DOHH2 (cell line): Measurements from ENCODE around the gene SYTL2.
"Not testable (repeated sequence)": the region's sequence is repeated elsewhere in the genome, so short reads cannot be mapped to it uniquely, and the experiment has no call there.

Experiments used
- H3F3A ChIP-seq: fragments of 200-600 bp; sonication (generic), shearing (Covaris generic); 2 replicates; pipeline ENCODE4 v1.6.0; 2016; ENCODE audit warnings: antibody characterized with exemption, mild to moderate bottlenecking; ENCODE audit not compliant: control insufficient read depth, insufficient read depth
- H3K27ac ChIP-seq: fragments of 200-600 bp; sonication (generic); 2 replicates; pipeline ENCODE4 v1.5.1; 2014; ENCODE audit warnings: low read depth, mild to moderate bottlenecking, low read length, moderate library complexity
- H3K27me3 ChIP-seq: fragments of 200-600 bp; sonication (generic); 2 replicates; pipeline ENCODE4 v1.6.1; 2014; ENCODE audit warnings: mild to moderate bottlenecking, low read length, mixed read lengths; ENCODE audit not compliant: control insufficient read depth
- H3K36me3 ChIP-seq: fragments of 200-600 bp; sonication (generic); 2 replicates; pipeline ENCODE4 v1.6.1; 2014; ENCODE audit warnings: mild to moderate bottlenecking, low read length, moderate library complexity, mixed read lengths; ENCODE audit not compliant: control insufficient read depth
- H3K4me1 ChIP-seq: fragments of 200-600 bp; sonication (generic); 2 replicates; pipeline ENCODE4 v1.6.1; 2014; ENCODE audit warnings: mild to moderate bottlenecking, low read length, mixed read lengths; ENCODE audit not compliant: control insufficient read depth
- H3K4me2 ChIP-seq: fragments of 200-600 bp; sonication (generic); 2 replicates; pipeline ENCODE4 v1.6.0; 2014; ENCODE audit warnings: mild to moderate bottlenecking, low read length, moderate library complexity
- H3K4me3 ChIP-seq: fragments of 200-600 bp; sonication (generic); 2 replicates; pipeline ENCODE4 v1.5.1; 2014; ENCODE audit warnings: mild to moderate bottlenecking, low read length, mixed read lengths
- H3K79me2 ChIP-seq: fragments of 200-600 bp; sonication (generic); 2 replicates; pipeline ENCODE4 v1.6.1; 2014; ENCODE audit warnings: mild to moderate bottlenecking, low read length, mixed read lengths; ENCODE audit not compliant: control insufficient read depth
- H3K9me2 ChIP-seq: fragments of 200-600 bp; sonication (generic); replicated peaks from 2 replicates; pipeline ENCODE4 v1.6.1; 2014; ENCODE audit warnings: mild to moderate bottlenecking, low read length, mixed read lengths; ENCODE audit not compliant: control insufficient read depth
- H3K9me3 ChIP-seq: fragments of 200-600 bp; sonication (generic); 2 replicates; pipeline ENCODE4 v1.6.1; 2014; ENCODE audit warnings: antibody characterized with exemption, low read length, mixed read lengths; ENCODE audit not compliant: control insufficient read depth, insufficient read depth
- H4K20me1 ChIP-seq: fragments of 200-600 bp; sonication (generic); 2 replicates; pipeline ENCODE4 v1.6.0; 2014; ENCODE audit warnings: low read depth, mild to moderate bottlenecking, antibody characterized with exemption, low read length, moderate library complexity; ENCODE audit not compliant: control insufficient read depth, insufficient read depth
- CTCF ChIP-seq: fragments of 200-600 bp; sonication (generic); IDR thresholded peaks from one replicate; pipeline ENCODE4 v1.5.1; 2014; ENCODE audit warnings: antibody characterized with exemption, mild to moderate bottlenecking, low read depth, low read length; ENCODE audit not compliant: poor library complexity, severe bottlenecking
- EZH2phosphoT487 ChIP-seq: fragments of 200-600 bp; sonication (generic); IDR thresholded peaks from 2 replicates; pipeline ENCODE4 v1.6.1; 2017; ENCODE audit warnings: borderline replicate concordance, mild to moderate bottlenecking, antibody characterized with exemption, low read length, moderate library complexity, mixed read lengths

SYTL2 gene

GRCh38 chr11:85784480-85785265, 26.3 kb downstream of the SYTL2 start:
- no peak for TF ChIP-seq CTCF
- no peak for TF ChIP-seq EZH2phosphoT487
- Histone ChIP-seq H3K36me3 (no peaks in the 10 kb centered on the region), H3K4me3 (no peak overlapping the region), H3K4me1 (no peaks in the 10 kb centered on the region), H4K20me1 (no peaks in the 10 kb centered on the region), H3K27me3 (0 out of 2 replicates have a peak, but pooled peaks cover 3% of the 10 kb centered on the region), H3K79me2 (no peaks in the 10 kb centered on the region), H3K9me2 (no peaks in the 10 kb centered on the region), H3F3A (no peaks in the 10 kb centered on the region), H3K27ac (no peak overlapping the region), H3K4me2 (no peak overlapping the region), H3K9me3 (no peaks in the 10 kb centered on the region)

- TF ChIP-seq EZH2phosphoT487, result no peak
- no peak for TF ChIP-seq CTCF
- Histone ChIP-seq H3K4me3 (no peak overlapping the region), H3F3A (no peaks in the 10 kb centered on the region), H3K4me1 (no peaks in the 10 kb centered on the region), H3K27me3 (0 out of 2 replicates have a peak, but pooled peaks cover 3% of the 10 kb centered on the region), H3K4me2 (no peak overlapping the region), H3K36me3 (no peaks in the 10 kb centered on the region), H3K9me2 (no peaks in the 10 kb centered on the region), H3K9me3 (no peaks in the 10 kb centered on the region), H3K79me2 (no peaks in the 10 kb centered on the region), H3K27ac (no peak overlapping the region), H4K20me1 (no peaks in the 10 kb centered on the region)
Measured at GRCh38 chr11:85783758-85784157, 27.2 kb downstream of the SYTL2 start.

GRCh38 chr11:85780780-85781517, 30.0 kb downstream of the SYTL2 start:
- not testable (repeated sequence) for H3K4me2 ChIP-seq, H3K27ac ChIP-seq, H3K4me1 ChIP-seq, H4K20me1 ChIP-seq, H3K9me3 ChIP-seq, H3F3A ChIP-seq, H3K79me2 ChIP-seq, H3K9me2 ChIP-seq, H3K36me3 ChIP-seq, H3K4me3 ChIP-seq, H3K27me3 ChIP-seq

- no peaks in the 10 kb centered on the region for H4K20me1 ChIP-seq
- no peaks in the 10 kb centered on the region for H3K9me2 ChIP-seq
- no peaks in the 10 kb centered on the region for H3F3A ChIP-seq
- H3K79me2 ChIP-seq, result no peaks in the 10 kb centered on the region
- no peaks in the 10 kb centered on the region for H3K36me3 ChIP-seq
- no peaks in the 10 kb centered on the region for H3K4me1 ChIP-seq
- H3K27me3 ChIP-seq, result 0 out of 2 replicates have a peak, but pooled peaks cover 3% of the 10 kb centered on the region
- no peak overlapping the region for H3K27ac ChIP-seq
- no peak overlapping the region for H3K4me2 ChIP-seq
- H3K9me3 ChIP-seq, result no peaks in the 10 kb centered on the region
- no peak overlapping the region for H3K4me3 ChIP-seq
- TF ChIP-seq CTCF (no peak), EZH2phosphoT487 (no peak)
Measured at GRCh38 chr11:85779956-85780640, 30.8 kb downstream of the SYTL2 start.

GRCh38 chr11:85777603-85777972, 33.4 kb downstream of the SYTL2 start:
- H3K9me2 ChIP-seq, H3K9me3 ChIP-seq, H3K79me2 ChIP-seq, H3K36me3 ChIP-seq, H3F3A ChIP-seq, H3K27me3 ChIP-seq, H4K20me1 ChIP-seq, H3K4me3 ChIP-seq, H3K4me1 ChIP-seq, H3K27ac ChIP-seq, H3K4me2 ChIP-seq: not testable (repeated sequence)
